Gastrocnemius medialis (tissue), 4 donors: ENCODE measurements around the gene ASPG.

ENCODE experiments used
- CTCF ChIP-seq, 5 experiments: fragments of 450-650 bp in 3 of 5; fragments of 200-600 bp in 2 of 5; sonication (generic) in 2 of 5; IDR thresholded peaks in 4 of 5; conservative IDR thresholded peaks in 1 of 5; 1 replicate in 4 of 5; 2 replicates in 1 of 5; pipeline ENCODE4 v1.5.1; 2016 to 2019; ENCODE audit warnings: antibody characterized with exemption in 5 of 5, mild to moderate bottlenecking in 3 of 5, moderate library complexity in 3 of 5
- POLR2A ChIP-seq, 2 donors: fragments of 450-650 bp; IDR thresholded peaks; one replicate each; pipeline ENCODE4 v1.6.1; 2017; ENCODE audit warnings: antibody characterized with exemption in 2 of 2, mild to moderate bottlenecking in 2 of 2, moderate library complexity in 2 of 2

- TF ChIP-seq POLR2A (IDR thresholded peaks at IDR 0.05) (no peak), CTCF (IDR thresholded peaks at IDR 0.05 in 4 of 5, conservative IDR thresholded peaks at IDR 0.05 in 1 of 5) (no peak)
Measured at GRCh38 chr14:104062281-104062680, 23.2 kb upstream of the ASPG start.
